COR-L47 (cell line): ENCODE results near the gene ZNF630.
"Not testable (repeated sequence)": the region's sequence is repeated elsewhere in the genome, so short reads cannot be mapped to it uniquely, and the experiment has no call there.

Source experiments
- DNase-seq: peaks from one replicate; lab custom pipeline; 2025; lab: John Stamatoyannopoulos, UW

Gene ZNF630

GRCh38 chrX:48071064-48071985 lies at the start of gene ZNF630:
Gene ZNF630, minus strand, starts transcription at chrX:48071640. Its CDS starts 4,754 bp downstream, at chrX:48066886.
- DNase-seq, result no peak

- DNase-seq, result no peak
Observed at GRCh38 chrX:48107717-48108116, 36.3 kb upstream of the ZNF630 start.

- no peak for DNase-seq
Observed at GRCh38 chrX:48102874-48103374, 31.5 kb upstream of the ZNF630 start.

- DNase-seq, result no peak
Observed at GRCh38 chrX:48101443-48101842, 30.0 kb upstream of the ZNF630 start.

- not testable (repeated sequence) for DNase-seq
Observed at GRCh38 chrX:48092558-48092957, 21.1 kb upstream of the ZNF630 start.

GRCh38 chrX:48090123-48090522 lies 18.7 kb upstream of the ZNF630 start:
- no peak for DNase-seq

- no peak for DNase-seq
Observed at GRCh38 chrX:48086082-48086481, 14.6 kb upstream of the ZNF630 start.

- DNase-seq, result no peak
Observed at GRCh38 chrX:48083706-48084105, 12.3 kb upstream of the ZNF630 start.

- DNase-seq, result no peak
Observed at GRCh38 chrX:48083212-48083611, 11.8 kb upstream of the ZNF630 start.

- no peak for DNase-seq
Observed at GRCh38 chrX:48076343-48076742, 4.9 kb upstream of the ZNF630 start.

- no peak for DNase-seq
Observed at GRCh38 chrX:48071986-48072605, 656 bp upstream of the ZNF630 start.

GRCh38 chrX:48068096-48068887 lies 3.1 kb downstream of the ZNF630 start:
- DNase-seq, result no peak

GRCh38 chrX:48064261-48064660 lies 7.2 kb downstream of the ZNF630 start:
- no peak for DNase-seq

GRCh38 chrX:48059296-48059639 lies 12.2 kb downstream of the ZNF630 start:
- no peak for DNase-seq

- no peak for DNase-seq
Observed at GRCh38 chrX:48058621-48059295, 12.7 kb downstream of the ZNF630 start.

- DNase-seq, result no peak
Observed at GRCh38 chrX:48046846-48047245, 24.6 kb downstream of the ZNF630 start.

GRCh38 chrX:48045410-48046311 lies 25.8 kb downstream of the ZNF630 start:
- DNase-seq, result no peak

- no peak for DNase-seq
Observed at GRCh38 chrX:48043056-48043455, 28.4 kb downstream of the ZNF630 start.

GRCh38 chrX:48035891-48036290 lies 35.5 kb downstream of the ZNF630 start:
- DNase-seq, result no peak

- DNase-seq, result not testable (repeated sequence)
Observed at GRCh38 chrX:48030641-48031173, 40.7 kb downstream of the ZNF630 start.
